ENCODE data around the gene LRRC55.

LRRC55 gene

GRCh38 chr11:57181678-57182305, at the start of gene LRRC55:
LRRC55 (plus strand) TSS chr11:57181953; CDS start chr11:57182023, 70 bp downstream.
- DNase-seq: no peak

GRCh38 chr11:57133366-57134038, 48.3 kb upstream of the LRRC55 start:
- DNase-seq: no peak

- DNase-seq: no peak
These were observed 47.5 kb upstream of the LRRC55 start for GRCh38 chr11:57134284-57134683.

- no peak for DNase-seq
These were observed 46.6 kb upstream of the LRRC55 start for GRCh38 chr11:57135020-57135751.

- no peak for DNase-seq
These were observed 41.2 kb upstream of the LRRC55 start for GRCh38 chr11:57140568-57140967.

- DNase-seq: no peak
These were observed 38.3 kb upstream of the LRRC55 start for GRCh38 chr11:57143459-57143858.

- DNase-seq: no peak
These were observed 37.7 kb upstream of the LRRC55 start for GRCh38 chr11:57144075-57144474.

GRCh38 chr11:57144531-57145320, 37.0 kb upstream of the LRRC55 start:
- DNase-seq: no peak

GRCh38 chr11:57146301-57146700, 35.5 kb upstream of the LRRC55 start:
- no peak for DNase-seq

GRCh38 chr11:57148621-57149020, 33.1 kb upstream of the LRRC55 start:
- DNase-seq: no peak

- DNase-seq: no peak
These were observed 31.3 kb upstream of the LRRC55 start for GRCh38 chr11:57150454-57150917.

GRCh38 chr11:57152134-57152533, 29.6 kb upstream of the LRRC55 start:
- no peak for DNase-seq

- DNase-seq: no peak
These were observed 28.3 kb upstream of the LRRC55 start for GRCh38 chr11:57153448-57153847.

GRCh38 chr11:57154739-57155138, 27.0 kb upstream of the LRRC55 start:
- no peak for DNase-seq

GRCh38 chr11:57155400-57155799, 26.4 kb upstream of the LRRC55 start:
- DNase-seq: no peak

- DNase-seq: no peak
These were observed 25.7 kb upstream of the LRRC55 start for GRCh38 chr11:57155838-57156607.

GRCh38 chr11:57156928-57157327, 24.8 kb upstream of the LRRC55 start:
- DNase-seq: no peak

- no peak for DNase-seq
These were observed 24.1 kb upstream of the LRRC55 start for GRCh38 chr11:57157624-57158023.

- DNase-seq: no peak
These were observed 23.6 kb upstream of the LRRC55 start for GRCh38 chr11:57158180-57158579.

GRCh38 chr11:57158599-57158998, 23.2 kb upstream of the LRRC55 start:
- no peak for DNase-seq

- DNase-seq: no peak
These were observed 21.1 kb upstream of the LRRC55 start for GRCh38 chr11:57160665-57161064.

GRCh38 chr11:57161351-57161750, 20.4 kb upstream of the LRRC55 start:
- DNase-seq: no peak
